HCT116 (cell line): ENCODE data around the gene GHRHR. TPM values are rescaled to one million over a fixed set of nuclear protein-coding genes. Genes with fewer than 3 reads are reported as not detected.

Experiments used
- ATAC-seq: fragments of 200-7000 bp; cut with Tn5 transposase; 2 replicates; pipeline ENCODE4 v1.9.1; 2020; ENCODE audit warnings: mild to moderate bottlenecking, moderate library complexity
- BruUV-seq: library from RNA; stranded (reverse); fragments of 400-500 nt; replicated peaks from 2 replicates; lab custom pipeline; 2021; lab: Mats Ljungman, UMichigan
- CTCF ChIA-PET: fragments of 300-600 bp; sonication (Branson Sonifier 250); formaldehyde crosslinking; loops from one replicate; lab custom pipeline; 2021; ENCODE audit warnings: antibody characterized with exemption; lab: Charles Lee
- POLR2A ChIA-PET: fragments of 300-600, 350-600 bp; sonication (Branson Sonifier 250); formaldehyde crosslinking; loops from one replicate; lab custom pipeline; 2021; ENCODE audit warnings: antibody characterized with exemption; lab: Charles Lee
- RAD21 ChIA-PET, 2 experiments: fragments of 300-600 bp; sonication (Branson Sonifier 250); formaldehyde crosslinking; loops; one replicate each; lab custom pipeline; 2023; ENCODE audit warnings: low total read pairs in 2 of 2; ENCODE audit not compliant: uncharacterized antibody in 2 of 2, unreplicated experiment in 2 of 2, low non-redundant PET in 1 of 2; lab: Charles Lee
- DNase-seq: peaks from one replicate; pipeline ENCODE4 v3.0.0-alpha.2; 2010; ENCODE audit warnings: low read depth, low spot score
- H2AFZ ChIP-seq: fragments of 200-600 bp; shearing (Covaris generic), sonication (generic); 2 replicates; pipeline ENCODE4 v1.6.1; 2017; ENCODE audit warnings: low read depth, mixed run types, mixed read lengths, antibody characterized with exemption, low read length; ENCODE audit not compliant: poor library complexity, severe bottlenecking
- H3K27ac ChIP-seq: 2 replicates; pipeline ENCODE4 v1.5.1; 2012; ENCODE audit warnings: low read depth, low read length
- H3K27me3 ChIP-seq: fragments of 200-600 bp; sonication (generic); 2 replicates; pipeline ENCODE4 v1.6.1; 2016; ENCODE audit warnings: mixed run types, low read length, mixed read lengths; ENCODE audit not compliant: insufficient read depth
- H3K36me3 ChIP-seq, 2 experiments: fragments of 200-500 bp in 1 of 2; fragments of 200-600 bp in 1 of 2; sonication (Bioruptor generic) in 1 of 2; sonication (generic) in 1 of 2; 2 replicates each; pipeline versions ENCODE4 v1.5.1 to v1.6.1; 2014 to 2016; ENCODE audit warnings: low read length in 2 of 2, inconsistent platforms in 1 of 2, mixed read lengths in 1 of 2, mixed run types in 1 of 2; ENCODE audit not compliant: insufficient read depth in 2 of 2, control insufficient read depth in 1 of 2
- H3K4me1 ChIP-seq, 2 experiments: fragments of 200-600 bp in 1 of 2; sonication (generic) in 1 of 2; 2 replicates each; pipeline versions ENCODE4 v1.5.1 to v1.6.1; 2012 to 2017; ENCODE audit warnings: low read length in 2 of 2, inconsistent platforms in 1 of 2, mild to moderate bottlenecking in 1 of 2, mixed read lengths in 1 of 2, mixed run types in 1 of 2, moderate library complexity in 1 of 2; ENCODE audit not compliant: insufficient read depth in 2 of 2, control insufficient read depth in 1 of 2
- H3K4me2 ChIP-seq: fragments of 200-600 bp; sonication (generic); 2 replicates; pipeline ENCODE4 v1.6.1; 2017; ENCODE audit warnings: mixed run types, low read length, mixed read lengths
- H3K4me3 ChIP-seq, 2 experiments: fragments of 200-600 bp in 1 of 2; sonication (generic) in 1 of 2; replicated peaks in 1 of 2; 2 replicates each; pipeline ENCODE4 v1.5.1; 2011 to 2016; ENCODE audit warnings: low read length in 2 of 2, control low read depth in 1 of 2, low read depth in 1 of 2, mild to moderate bottlenecking in 1 of 2, mixed read lengths in 1 of 2, mixed run types in 1 of 2
- H3K79me2 ChIP-seq: fragments of 200-600 bp; sonication (generic); 2 replicates; pipeline ENCODE4 v1.6.1; 2017; ENCODE audit warnings: mild to moderate bottlenecking, mixed run types, low read length, moderate library complexity, mixed read lengths; ENCODE audit not compliant: insufficient read depth
- H3K9ac ChIP-seq: fragments of 200-600 bp; sonication (generic); 2 replicates; pipeline ENCODE4 v1.6.1; 2016; ENCODE audit warnings: low read length, mixed read lengths
- H3K9me2 ChIP-seq: fragments of 200-600 bp; sonication (generic), shearing (Covaris generic); 2 replicates; pipeline ENCODE4 v1.6.1; 2017; ENCODE audit warnings: mixed run types, mild to moderate bottlenecking, moderate library complexity; ENCODE audit not compliant: insufficient read depth
- H3K9me3 ChIP-seq, 2 experiments: fragments of 200-500 bp in 1 of 2; fragments of 200-600 bp in 1 of 2; sonication (Bioruptor generic) in 1 of 2; sonication (generic) in 1 of 2; 2 replicates each; pipeline ENCODE4 v1.6.1; 2014 to 2017; ENCODE audit warnings: low read length in 2 of 2, mixed read lengths in 2 of 2, inconsistent platforms in 1 of 2, low read depth in 1 of 2, mild to moderate bottlenecking in 1 of 2, mixed run types in 1 of 2, moderate library complexity in 1 of 2; ENCODE audit not compliant: control insufficient read depth in 1 of 2, insufficient read depth in 1 of 2
- H4K20me1 ChIP-seq: fragments of 200-600 bp; sonication (generic), shearing (Covaris generic); 2 replicates; pipeline ENCODE4 v1.6.1; 2017; ENCODE audit warnings: mixed run types, mild to moderate bottlenecking, moderate library complexity; ENCODE audit not compliant: insufficient read depth
- CBX3 ChIP-seq: IDR thresholded peaks from 2 replicates; pipeline ENCODE4 v1.6.1; 2012; ENCODE audit warnings: low read depth
- CEBPB ChIP-seq: IDR thresholded peaks from 2 replicates; pipeline ENCODE4 v1.6.1; 2012; ENCODE audit warnings: low read depth
- EGR1 ChIP-seq: IDR thresholded peaks from 2 replicates; pipeline ENCODE4 v1.6.1; 2012; ENCODE audit warnings: low read depth
- ELF1 ChIP-seq: IDR thresholded peaks from 2 replicates; pipeline ENCODE4 v1.6.1; 2012; ENCODE audit warnings: low read depth, borderline replicate concordance
- EZH2 ChIP-seq: fragments of 200-600 bp; sonication (generic); IDR thresholded peaks from 2 replicates; pipeline ENCODE4 v1.6.1; 2017; ENCODE audit warnings: antibody characterized with exemption, mixed run types
- EZH2phosphoT487 ChIP-seq: fragments of 200-600 bp; IDR thresholded peaks from 2 replicates; pipeline ENCODE4 v1.6.1; 2018; ENCODE audit warnings: antibody characterized with exemption, borderline replicate concordance
- FOSL1 ChIP-seq: IDR thresholded peaks from 2 replicates; pipeline ENCODE4 v1.6.1; 2012; ENCODE audit warnings: low read depth
- POLR2A ChIP-seq: IDR thresholded peaks from 2 replicates; pipeline ENCODE4 v1.7.0; 2011; ENCODE audit warnings: borderline replicate concordance; ENCODE audit not compliant: insufficient read depth, insufficient read length; ENCODE audit errors: extremely low read depth
- POLR2AphosphoS5 ChIP-seq: IDR thresholded peaks from 2 replicates; pipeline ENCODE4 v1.6.1; 2011; ENCODE audit warnings: mild to moderate bottlenecking, low read depth, low read length, moderate library complexity
- RAD21 ChIP-seq: IDR thresholded peaks from 2 replicates; pipeline ENCODE4 v1.6.1; 2012; ENCODE audit warnings: low read depth, mild to moderate bottlenecking
- SP1 ChIP-seq: IDR thresholded peaks from 2 replicates; pipeline ENCODE4 v1.6.1; 2012; ENCODE audit warnings: low read depth
- SRF ChIP-seq: IDR thresholded peaks from 2 replicates; pipeline ENCODE4 v1.6.1; 2012; ENCODE audit warnings: low read depth
- TCF7L2 ChIP-seq: IDR thresholded peaks from 2 replicates; pipeline ENCODE4 v1.7.0; 2011; ENCODE audit warnings: borderline replicate concordance, inconsistent platforms; ENCODE audit not compliant: insufficient read depth, insufficient read length; ENCODE audit errors: extremely low read depth
- YY1 ChIP-seq: IDR thresholded peaks from 2 replicates; pipeline ENCODE4 v1.6.1; 2011; ENCODE audit warnings: low read length, low read depth, moderate library complexity, mild to moderate bottlenecking; ENCODE audit not compliant: insufficient replicate concordance; ENCODE audit errors: extremely low read depth
- ZFX ChIP-seq: fragments of 450-650 bp; IDR thresholded peaks from 2 replicates; pipeline ENCODE4 v1.6.1; 2017
- ZNF274 ChIP-seq: fragments of 200-500 bp; sonication (Bioruptor generic); IDR thresholded peaks from 2 replicates; pipeline ENCODE4 v1.6.1; 2014; ENCODE audit warnings: mild to moderate bottlenecking, low read depth, low read length, inconsistent platforms
- intact Hi-C: fragments of 100-400 bp; cut with micrococcal nuclease; formaldehyde crosslinking; loops from 2 replicates; pipeline ENCODE4 v1.10.0; 2022
- total RNA-seq: library from RNA; stranded (reverse); gene quantifications from one replicate; pipeline ENCODE4 v1.2.1, GENCODE V29; 2021; ENCODE audit not compliant: unreplicated experiment
- TF ChIP-seq, protein P1 (sequence below): IDR thresholded peaks from 2 replicates; pipeline ENCODE4 v1.6.1; 2012
- TF ChIP-seq, protein P2 (sequence below): IDR thresholded peaks from 2 replicates; pipeline ENCODE4 v1.6.1; 2012; ENCODE audit warnings: low read depth
- TF ChIP-seq, protein P3 (sequence below): IDR thresholded peaks from 2 replicates; pipeline ENCODE4 v1.6.1; 2012

GHRHR gene
- total RNA-seq, 1 experiment from 2014 or later = not detected

DNA sequence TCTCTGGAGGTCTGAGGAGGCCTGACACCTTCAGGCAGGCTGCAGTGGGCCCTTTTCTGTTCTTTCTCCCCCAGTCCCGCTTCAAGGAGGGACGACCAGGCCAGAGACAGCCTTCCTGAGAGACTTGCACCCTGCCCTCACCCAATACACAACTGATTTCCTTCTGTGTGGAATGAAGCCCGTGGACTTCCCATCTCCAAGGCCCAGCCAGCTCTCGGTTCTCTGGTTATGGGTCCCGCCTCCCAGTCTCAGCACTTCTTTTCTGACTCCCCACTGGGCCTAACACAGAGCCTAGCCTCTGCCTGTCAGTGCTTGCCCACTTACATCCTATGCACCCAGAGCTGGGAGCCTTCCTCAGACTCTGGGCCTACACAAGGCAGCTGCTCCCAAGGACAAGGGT lies 64.3 kb downstream of the GHRHR start:
- RAD21 ChIA-PET = no interaction called here
- DNase-seq (no peak), ATAC-seq (no peak)
- Histone ChIP-seq H3K9ac (no peak overlapping the region), H3K9me2 (no peaks in the 10 kb centered on the region), H3K4me2 (no peak overlapping the region), H3K79me2 (no peaks in the 10 kb centered on the region), H3K27ac (no peak overlapping the region), H3K27me3 (no peaks in the 10 kb centered on the region), H3K36me3 (no peaks in the 10 kb centered on the region), H3K4me1 (no peaks in the 10 kb centered on the region), H3K4me3 (no peak overlapping the region), H4K20me1 (no peaks in the 10 kb centered on the region), H3K9me3 (no peaks in the 10 kb centered on the region), H2AFZ (no peak overlapping the region)
- CTCF ChIA-PET = no interaction called here
- intact Hi-C loops = no loop called here
- POLR2A ChIA-PET = no interaction called here
- no TSS peak for BruUV-seq
- no peak for TF ChIP-seq POLR2AphosphoS5
- no peak for TF ChIP-seq ZNF274
- no peak for TF ChIP-seq SRF
- no peak for TF ChIP-seq POLR2A
- TF ChIP-seq RAD21 = no peak
- no peak for TF ChIP-seq FOSL1
- TF ChIP-seq, protein P1, sequence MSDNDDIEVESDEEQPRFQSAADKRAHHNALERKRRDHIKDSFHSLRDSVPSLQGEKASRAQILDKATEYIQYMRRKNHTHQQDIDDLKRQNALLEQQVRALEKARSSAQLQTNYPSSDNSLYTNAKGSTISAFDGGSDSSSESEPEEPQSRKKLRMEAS = no peak
- TF ChIP-seq CEBPB = no peak
- TF ChIP-seq, protein P2, sequence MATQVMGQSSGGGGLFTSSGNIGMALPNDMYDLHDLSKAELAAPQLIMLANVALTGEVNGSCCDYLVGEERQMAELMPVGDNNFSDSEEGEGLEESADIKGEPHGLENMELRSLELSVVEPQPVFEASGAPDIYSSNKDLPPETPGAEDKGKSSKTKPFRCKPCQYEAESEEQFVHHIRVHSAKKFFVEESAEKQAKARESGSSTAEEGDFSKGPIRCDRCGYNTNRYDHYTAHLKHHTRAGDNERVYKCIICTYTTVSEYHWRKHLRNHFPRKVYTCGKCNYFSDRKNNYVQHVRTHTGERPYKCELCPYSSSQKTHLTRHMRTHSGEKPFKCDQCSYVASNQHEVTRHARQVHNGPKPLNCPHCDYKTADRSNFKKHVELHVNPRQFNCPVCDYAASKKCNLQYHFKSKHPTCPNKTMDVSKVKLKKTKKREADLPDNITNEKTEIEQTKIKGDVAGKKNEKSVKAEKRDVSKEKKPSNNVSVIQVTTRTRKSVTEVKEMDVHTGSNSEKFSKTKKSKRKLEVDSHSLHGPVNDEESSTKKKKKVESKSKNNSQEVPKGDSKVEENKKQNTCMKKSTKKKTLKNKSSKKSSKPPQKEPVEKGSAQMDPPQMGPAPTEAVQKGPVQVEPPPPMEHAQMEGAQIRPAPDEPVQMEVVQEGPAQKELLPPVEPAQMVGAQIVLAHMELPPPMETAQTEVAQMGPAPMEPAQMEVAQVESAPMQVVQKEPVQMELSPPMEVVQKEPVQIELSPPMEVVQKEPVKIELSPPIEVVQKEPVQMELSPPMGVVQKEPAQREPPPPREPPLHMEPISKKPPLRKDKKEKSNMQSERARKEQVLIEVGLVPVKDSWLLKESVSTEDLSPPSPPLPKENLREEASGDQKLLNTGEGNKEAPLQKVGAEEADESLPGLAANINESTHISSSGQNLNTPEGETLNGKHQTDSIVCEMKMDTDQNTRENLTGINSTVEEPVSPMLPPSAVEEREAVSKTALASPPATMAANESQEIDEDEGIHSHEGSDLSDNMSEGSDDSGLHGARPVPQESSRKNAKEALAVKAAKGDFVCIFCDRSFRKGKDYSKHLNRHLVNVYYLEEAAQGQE = no peak
- no peak for TF ChIP-seq EZH2phosphoT487
- no peak for TF ChIP-seq SP1
- no peak for TF ChIP-seq EZH2
- no peak for TF ChIP-seq YY1
- no peak for TF ChIP-seq CBX3
- no peak for TF ChIP-seq EGR1
- no peak for TF ChIP-seq ELF1
- TF ChIP-seq TCF7L2 = no peak
- TF ChIP-seq, protein P3, sequence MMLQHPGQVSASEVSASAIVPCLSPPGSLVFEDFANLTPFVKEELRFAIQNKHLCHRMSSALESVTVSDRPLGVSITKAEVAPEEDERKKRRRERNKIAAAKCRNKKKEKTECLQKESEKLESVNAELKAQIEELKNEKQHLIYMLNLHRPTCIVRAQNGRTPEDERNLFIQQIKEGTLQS = no peak
- no peak for TF ChIP-seq ZFX
- TF ChIP-seq, all 23 proteins: peak for 0
